HG03565 (cell line): ENCODE data around the gene THOP1.

Experiments used
- ATAC-seq: cut with Tn5 transposase; IDR thresholded peaks from one replicate; pipeline ENCODE4 v1.9.1; 2021; ENCODE audit warnings: mild to moderate bottlenecking, moderate library complexity; ENCODE audit not compliant: unreplicated experiment

THOP1 gene

GRCh38 chr19:2850256-2850925, 65.1 kb downstream of the THOP1 start:
- no peak for ATAC-seq

GRCh38 chr19:2852598-2852997, 67.3 kb downstream of the THOP1 start:
- no peak for ATAC-seq

GRCh38 chr19:2853015-2853606, 67.8 kb downstream of the THOP1 start:
- ATAC-seq, result no peak

- ATAC-seq, result no peak
These were observed 69.5 kb downstream of the THOP1 start for GRCh38 chr19:2854849-2855248.

GRCh38 chr19:2856457-2857050, 71.3 kb downstream of the THOP1 start:
- ATAC-seq, result no peak

- ATAC-seq, result no peak
These were observed 73.6 kb downstream of the THOP1 start for GRCh38 chr19:2858864-2859263.

- no peak for ATAC-seq
These were observed 78.5 kb downstream of the THOP1 start for GRCh38 chr19:2863816-2864215.
